SK-N-SH treated with all-trans-retinoic acid at 6 μM for 48 hours (cell line): ENCODE measurements around the gene UNC5C.

Experiments
- CREB5 ChIP-seq: fragments of 250-450 bp; sonication (Bioruptor Pico); IDR thresholded peaks from 2 replicates; pipeline ENCODE4 v1.5.1; 2020; ENCODE audit warnings: low read depth, mild to moderate bottlenecking, moderate library complexity
- CSDC2 ChIP-seq: fragments of 250-450 bp; sonication (Bioruptor Pico); IDR thresholded peaks from 2 replicates; pipeline ENCODE4 v1.5.0; 2020; ENCODE audit warnings: mild to moderate bottlenecking, moderate library complexity
- ISL1 ChIP-seq: fragments of 250-450 bp; sonication (Bioruptor Pico); IDR thresholded peaks from 2 replicates; pipeline ENCODE4 v2.1.2; 2022; ENCODE audit warnings: mild to moderate bottlenecking, moderate library complexity
- OSR1 ChIP-seq: fragments of 250-450 bp; sonication (Bioruptor Pico); IDR thresholded peaks from 2 replicates; pipeline ENCODE4 v1.8.0; 2022; ENCODE audit warnings: moderate library complexity, mild to moderate bottlenecking, inconsistent platforms
- RARB ChIP-seq: fragments of 250-450 bp; sonication (Bioruptor Pico); IDR thresholded peaks from 2 replicates; pipeline ENCODE4 v1.8.0; 2021; ENCODE audit warnings: mild to moderate bottlenecking, moderate library complexity
- TCF4 ChIP-seq: fragments of 250-450 bp; sonication (Bioruptor Pico); IDR thresholded peaks from 2 replicates; pipeline ENCODE4 v1.8.0; 2021; ENCODE audit warnings: mild to moderate bottlenecking, moderate library complexity, borderline replicate concordance
- ZC3H10 ChIP-seq: fragments of 250-450 bp; sonication (Bioruptor Pico); IDR thresholded peaks from 2 replicates; pipeline ENCODE4 v1.5.1; 2021; ENCODE audit warnings: mild to moderate bottlenecking, moderate library complexity
- TF ChIP-seq, protein P1 (sequence below): fragments of 250-450 bp; sonication (Bioruptor Pico); IDR thresholded peaks from 2 replicates; pipeline ENCODE4 v1.8.0; 2020; ENCODE audit warnings: mild to moderate bottlenecking, moderate library complexity, borderline replicate concordance
- TF ChIP-seq, protein P2 (sequence below): fragments of 250-450 bp; sonication (Bioruptor Pico); IDR thresholded peaks from 2 replicates; pipeline ENCODE4 v1.5.0; 2020; ENCODE audit warnings: mild to moderate bottlenecking, moderate library complexity

GRCh38 chr4:95381843-95382580, 166.8 kb downstream of the UNC5C start:
- TF ChIP-seq CSDC2 (no peak), CREB5 (CRISPR knock-in tag) (no peak), OSR1 (CRISPR knock-in tag) (no peak), ZC3H10 (no peak), TCF4 (CRISPR knock-in tag) (no peak), RARB (CRISPR knock-in tag) (no peak), ISL1 (no peak)
- TF ChIP-seq, protein P1, sequence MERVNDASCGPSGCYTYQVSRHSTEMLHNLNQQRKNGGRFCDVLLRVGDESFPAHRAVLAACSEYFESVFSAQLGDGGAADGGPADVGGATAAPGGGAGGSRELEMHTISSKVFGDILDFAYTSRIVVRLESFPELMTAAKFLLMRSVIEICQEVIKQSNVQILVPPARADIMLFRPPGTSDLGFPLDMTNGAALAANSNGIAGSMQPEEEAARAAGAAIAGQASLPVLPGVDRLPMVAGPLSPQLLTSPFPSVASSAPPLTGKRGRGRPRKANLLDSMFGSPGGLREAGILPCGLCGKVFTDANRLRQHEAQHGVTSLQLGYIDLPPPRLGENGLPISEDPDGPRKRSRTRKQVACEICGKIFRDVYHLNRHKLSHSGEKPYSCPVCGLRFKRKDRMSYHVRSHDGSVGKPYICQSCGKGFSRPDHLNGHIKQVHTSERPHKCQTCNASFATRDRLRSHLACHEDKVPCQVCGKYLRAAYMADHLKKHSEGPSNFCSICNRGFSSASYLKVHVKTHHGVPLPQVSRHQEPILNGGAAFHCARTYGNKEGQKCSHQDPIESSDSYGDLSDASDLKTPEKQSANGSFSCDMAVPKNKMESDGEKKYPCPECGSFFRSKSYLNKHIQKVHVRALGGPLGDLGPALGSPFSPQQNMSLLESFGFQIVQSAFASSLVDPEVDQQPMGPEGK: no peak
- TF ChIP-seq, protein P2, sequence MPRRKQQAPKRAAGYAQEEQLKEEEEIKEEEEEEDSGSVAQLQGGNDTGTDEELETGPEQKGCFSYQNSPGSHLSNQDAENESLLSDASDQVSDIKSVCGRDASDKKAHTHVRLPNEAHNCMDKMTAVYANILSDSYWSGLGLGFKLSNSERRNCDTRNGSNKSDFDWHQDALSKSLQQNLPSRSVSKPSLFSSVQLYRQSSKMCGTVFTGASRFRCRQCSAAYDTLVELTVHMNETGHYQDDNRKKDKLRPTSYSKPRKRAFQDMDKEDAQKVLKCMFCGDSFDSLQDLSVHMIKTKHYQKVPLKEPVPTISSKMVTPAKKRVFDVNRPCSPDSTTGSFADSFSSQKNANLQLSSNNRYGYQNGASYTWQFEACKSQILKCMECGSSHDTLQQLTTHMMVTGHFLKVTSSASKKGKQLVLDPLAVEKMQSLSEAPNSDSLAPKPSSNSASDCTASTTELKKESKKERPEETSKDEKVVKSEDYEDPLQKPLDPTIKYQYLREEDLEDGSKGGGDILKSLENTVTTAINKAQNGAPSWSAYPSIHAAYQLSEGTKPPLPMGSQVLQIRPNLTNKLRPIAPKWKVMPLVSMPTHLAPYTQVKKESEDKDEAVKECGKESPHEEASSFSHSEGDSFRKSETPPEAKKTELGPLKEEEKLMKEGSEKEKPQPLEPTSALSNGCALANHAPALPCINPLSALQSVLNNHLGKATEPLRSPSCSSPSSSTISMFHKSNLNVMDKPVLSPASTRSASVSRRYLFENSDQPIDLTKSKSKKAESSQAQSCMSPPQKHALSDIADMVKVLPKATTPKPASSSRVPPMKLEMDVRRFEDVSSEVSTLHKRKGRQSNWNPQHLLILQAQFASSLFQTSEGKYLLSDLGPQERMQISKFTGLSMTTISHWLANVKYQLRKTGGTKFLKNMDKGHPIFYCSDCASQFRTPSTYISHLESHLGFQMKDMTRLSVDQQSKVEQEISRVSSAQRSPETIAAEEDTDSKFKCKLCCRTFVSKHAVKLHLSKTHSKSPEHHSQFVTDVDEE (CRISPR knock-in tag): no peak
